HG03175 (cell line): ENCODE data around the gene PTGER1.
"Not testable (repeated sequence)": the region's sequence is repeated elsewhere in the genome, so short reads cannot be mapped to it uniquely, and the experiment has no call there.

ENCODE experiments used
- ATAC-seq: cut with Tn5 transposase; IDR thresholded peaks from one replicate; pipeline ENCODE4 v1.9.1; 2021; ENCODE audit warnings: mild to moderate bottlenecking, moderate library complexity; ENCODE audit not compliant: unreplicated experiment

Gene PTGER1, protein sequence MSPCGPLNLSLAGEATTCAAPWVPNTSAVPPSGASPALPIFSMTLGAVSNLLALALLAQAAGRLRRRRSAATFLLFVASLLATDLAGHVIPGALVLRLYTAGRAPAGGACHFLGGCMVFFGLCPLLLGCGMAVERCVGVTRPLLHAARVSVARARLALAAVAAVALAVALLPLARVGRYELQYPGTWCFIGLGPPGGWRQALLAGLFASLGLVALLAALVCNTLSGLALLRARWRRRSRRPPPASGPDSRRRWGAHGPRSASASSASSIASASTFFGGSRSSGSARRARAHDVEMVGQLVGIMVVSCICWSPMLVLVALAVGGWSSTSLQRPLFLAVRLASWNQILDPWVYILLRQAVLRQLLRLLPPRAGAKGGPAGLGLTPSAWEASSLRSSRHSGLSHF

GRCh38 chr19:14475251-14476073 lies at the start of gene PTGER1:
Gene PTGER1, minus strand, starts transcription at chr19:14475354. Its CDS starts 1,034 bp downstream, at chr19:14474320.
- no peak for ATAC-seq

DNA sequence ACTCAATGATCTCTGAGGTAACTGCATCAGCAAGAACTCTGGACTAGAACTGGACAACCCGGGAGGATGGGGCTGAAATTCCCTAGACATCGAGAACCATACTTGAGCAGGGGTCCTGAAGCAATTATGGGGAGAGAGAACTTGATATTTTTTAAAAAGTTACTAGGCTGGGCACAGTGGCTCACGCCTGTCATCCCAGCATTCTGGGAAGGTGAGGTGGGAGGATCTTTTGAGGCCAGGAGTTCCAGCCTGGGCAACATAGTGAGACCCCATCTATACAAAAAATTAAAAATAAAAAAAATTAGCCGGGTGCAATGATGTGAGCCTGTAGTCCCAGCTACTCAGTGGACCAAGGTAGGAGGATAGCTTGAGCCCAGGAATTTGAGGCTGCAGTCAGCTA lies 45.4 kb upstream of the PTGER1 start:
- no peak for ATAC-seq

DNA sequence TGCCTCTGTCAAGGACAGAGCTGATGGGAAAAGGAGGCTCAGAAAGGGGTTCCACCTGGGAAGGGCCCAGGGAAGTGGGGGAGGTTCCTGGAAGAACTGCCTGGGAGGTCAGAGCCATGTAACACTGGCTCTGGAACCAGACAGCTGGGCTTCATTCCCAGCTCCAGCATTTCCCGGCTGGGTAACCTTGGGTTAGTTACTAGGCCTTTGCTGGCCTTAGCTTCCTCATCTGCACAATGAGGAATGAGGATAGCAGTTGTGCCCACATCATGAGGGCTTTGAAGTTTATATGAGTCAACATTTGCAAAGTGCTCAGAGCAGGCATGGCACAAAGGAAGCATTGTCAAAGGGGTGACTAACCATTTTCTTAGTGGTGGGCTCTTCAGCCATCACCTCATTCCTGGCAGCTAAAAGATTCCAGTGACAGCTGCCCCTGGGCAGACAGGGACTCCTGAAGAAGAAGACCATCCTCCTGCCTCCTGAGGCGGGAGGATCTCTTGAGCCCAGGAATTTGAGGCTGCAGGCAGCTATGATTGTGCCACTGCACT lies 44.8 kb upstream of the PTGER1 start:
- ATAC-seq: no peak

DNA sequence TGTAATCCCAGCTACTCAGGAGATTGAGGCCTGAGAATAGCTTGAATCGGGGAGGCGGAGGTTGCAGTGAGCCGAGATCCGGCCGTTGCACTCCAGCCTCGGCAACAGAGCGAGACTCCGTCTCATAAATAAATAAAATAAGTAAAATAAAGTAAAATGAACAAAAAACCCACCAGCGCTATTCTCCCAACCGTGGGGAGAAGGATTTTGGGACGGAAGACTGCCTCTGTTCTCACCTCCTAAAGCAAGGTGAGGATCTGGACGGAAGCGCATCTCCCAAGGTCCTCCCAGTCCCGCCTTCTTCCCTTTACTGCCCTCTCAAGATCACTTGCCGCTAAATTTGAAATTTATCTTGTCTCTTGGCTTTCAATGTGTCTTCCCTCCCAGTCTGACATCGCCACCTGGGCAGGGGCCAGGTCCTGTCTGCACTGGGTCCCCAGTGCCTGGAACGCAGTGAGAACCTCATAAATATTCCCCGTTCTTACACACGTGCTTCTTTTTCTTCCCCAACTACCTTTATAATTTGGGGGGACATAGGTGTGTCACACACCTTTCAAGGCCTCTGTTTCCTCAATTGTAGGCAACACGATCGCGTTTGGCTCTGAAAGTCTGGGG lies 44.2 kb upstream of the PTGER1 start:
- ATAC-seq: no peak

- peak; percentile 65 for ATAC-seq
Observed at GRCh38 chr19:14517840-14518505, 42.8 kb upstream of the PTGER1 start, which contains the start of gene DNAJB1. Gene DNAJB1, minus strand, starts transcription at chr19:14518397. Its CDS starts 48 bp downstream, at chr19:14518349.

DNA sequence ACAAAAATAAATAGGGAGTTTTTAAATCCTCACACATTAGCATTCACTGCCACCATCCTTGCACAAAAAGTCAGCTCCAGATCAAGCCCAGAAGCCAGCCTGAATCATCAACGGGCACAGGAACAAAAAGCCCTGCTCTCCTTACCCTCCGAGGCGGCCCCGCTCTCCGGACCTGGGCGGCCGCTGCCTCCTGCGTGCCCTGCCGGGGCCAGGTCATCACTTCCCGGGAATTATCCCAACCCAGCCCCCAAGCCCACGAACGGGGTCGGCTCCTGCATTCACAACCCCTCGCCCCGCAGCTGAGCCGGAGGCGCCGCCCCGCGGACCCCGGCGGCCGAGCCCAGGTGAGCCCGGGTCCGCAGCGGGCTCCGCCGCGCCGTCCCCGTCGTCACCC lies 42.3 kb upstream of the PTGER1 start:
- ATAC-seq: no peak

GRCh38 chr19:14516746-14517438 lies 41.7 kb upstream of the PTGER1 start:
- ATAC-seq: no peak

DNA sequence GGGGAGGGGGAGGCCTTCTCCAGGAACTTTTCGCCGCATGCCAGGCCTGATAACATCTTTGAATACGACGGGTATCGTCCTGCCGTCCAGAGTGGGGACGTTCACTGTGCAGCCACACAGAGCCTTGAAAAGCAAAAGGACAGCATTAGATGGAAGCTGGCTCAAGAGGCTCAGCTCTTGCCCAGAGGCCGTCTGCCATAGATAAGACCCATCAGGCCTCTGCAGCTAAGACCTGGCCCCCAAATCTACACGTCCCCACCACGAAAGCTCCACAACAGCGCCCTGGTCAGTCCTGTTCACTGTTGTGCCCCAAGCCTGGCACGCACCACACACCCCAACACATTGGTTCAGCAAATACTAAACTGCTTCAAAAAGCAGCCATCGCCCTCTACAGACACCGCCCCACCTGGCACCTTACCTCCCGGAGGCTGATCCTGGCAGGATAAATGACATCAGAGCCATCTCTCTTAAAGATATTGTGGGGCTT lies 40.9 kb upstream of the PTGER1 start:
- ATAC-seq: no peak

- ATAC-seq: no peak
Observed at GRCh38 chr19:14515501-14516047, 40.4 kb upstream of the PTGER1 start.

- no peak for ATAC-seq
Observed at GRCh38 chr19:14514215-14514863, 39.2 kb upstream of the PTGER1 start.

DNA sequence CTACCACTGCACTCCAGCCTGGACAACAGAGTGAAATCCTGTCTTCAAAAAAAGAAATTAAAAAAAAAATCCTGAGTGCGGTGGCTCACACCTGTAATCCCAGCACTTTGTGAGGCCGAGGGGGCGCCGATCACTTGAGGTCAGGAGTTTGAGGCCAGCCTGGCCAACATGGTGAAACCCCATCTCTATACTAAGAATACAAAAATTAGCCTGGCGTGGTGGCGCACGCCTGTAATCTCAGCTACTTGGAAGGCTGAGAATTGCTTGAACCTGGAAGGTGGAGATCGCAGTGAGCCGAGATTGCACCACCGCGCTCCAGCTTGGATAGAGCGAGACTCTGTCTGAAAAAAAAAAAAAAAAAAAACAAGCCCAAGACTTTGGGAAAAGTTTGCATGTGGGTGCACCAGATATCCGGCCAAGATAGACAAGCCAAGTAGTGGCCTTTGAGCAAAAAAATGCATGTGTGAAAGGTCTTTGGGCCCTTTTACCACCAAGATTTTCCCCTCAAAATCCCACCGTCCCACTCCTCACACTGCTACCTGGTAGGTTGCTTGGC lies 37.3 kb upstream of the PTGER1 start:
- no peak for ATAC-seq

GRCh38 chr19:14511229-14511593 lies 36.1 kb upstream of the PTGER1 start:
- ATAC-seq: no peak

GRCh38 chr19:14510311-14511228 lies 35.4 kb upstream of the PTGER1 start:
- ATAC-seq: no peak

GRCh38 chr19:14507704-14508542 lies 32.8 kb upstream of the PTGER1 start:
- ATAC-seq: no peak

- ATAC-seq: no peak
Observed at GRCh38 chr19:14505488-14506239, 30.5 kb upstream of the PTGER1 start.

- ATAC-seq: not testable (repeated sequence)
Observed at GRCh38 chr19:14504575-14504974, 29.4 kb upstream of the PTGER1 start.
